Epithelial cell of esophagus (primary cell): ENCODE results near the gene MLPH.
A peak's percentile ranks its signal among the peaks of the same experiment; 100 is the strongest.
"Not testable (repeated sequence)": the region's sequence is repeated elsewhere in the genome, so short reads cannot be mapped to it uniquely, and the experiment has no call there.

Source experiments
- DNase-seq: peaks from one replicate; pipeline ENCODE4 v3.0.0; 2010; ENCODE audit warnings: low read depth
- H3K4me3 ChIP-seq: 2 replicates; pipeline ENCODE4 v1.5.1; 2011; ENCODE audit warnings: mild to moderate bottlenecking, low read length, control low read depth
- CTCF ChIP-seq: IDR thresholded peaks from 2 replicates; pipeline ENCODE4 v1.5.1; 2011; ENCODE audit warnings: low read depth, mild to moderate bottlenecking, low read length, control low read depth, inconsistent platforms; ENCODE audit not compliant: insufficient read depth; ENCODE audit errors: missing control alignments

Gene MLPH

GRCh38 chr2:237466211-237466610 lies 20.8 kb upstream of the MLPH start:
- DNase-seq: no peak
- no peak for TF ChIP-seq CTCF
- H3K4me3 ChIP-seq: no peak overlapping the region

GRCh38 chr2:237467447-237468179 lies 19.4 kb upstream of the MLPH start:
- H3K4me3 ChIP-seq: no peak overlapping the region
- no peak for TF ChIP-seq CTCF
- no peak for DNase-seq

- not testable (repeated sequence) for H3K4me3 ChIP-seq, DNase-seq
These were observed 17.6 kb upstream of the MLPH start for GRCh38 chr2:237469410-237469809.

GRCh38 chr2:237469849-237470248 lies 17.2 kb upstream of the MLPH start:
- no peak for DNase-seq
- no peak for TF ChIP-seq CTCF
- no peak overlapping the region for H3K4me3 ChIP-seq

- no peak for DNase-seq
- no peak for TF ChIP-seq CTCF
- no peak overlapping the region for H3K4me3 ChIP-seq
These were observed 16.1 kb upstream of the MLPH start for GRCh38 chr2:237470914-237471313.

GRCh38 chr2:237471438-237472186 lies 15.4 kb upstream of the MLPH start:
- peak; percentile 42 for TF ChIP-seq CTCF
- DNase-seq: peak; percentile 49
- no peak overlapping the region for H3K4me3 ChIP-seq

GRCh38 chr2:237472187-237472712 lies 14.8 kb upstream of the MLPH start:
- no peak for DNase-seq
- no peak for TF ChIP-seq CTCF
- H3K4me3 ChIP-seq: no peak overlapping the region
